ENCODE data around the gene MYADML2.
A peak's percentile ranks its signal among the peaks of the same experiment; 100 is the strongest.

MYADML2 gene

GRCh38 chr17:81978524-81979298, 31.7 kb upstream of the MYADML2 start:
- no peak for DNase-seq

- peak; percentile 85 for DNase-seq
These were observed 30.3 kb upstream of the MYADML2 start, which contains the start of gene ASPSCR1 for GRCh38 chr17:81977211-81977808. ASPSCR1 (plus strand) TSS chr17:81977629; CDS start chr17:81977647, 18 bp downstream.

GRCh38 chr17:81976332-81977210, 29.5 kb upstream of the MYADML2 start:
- no peak for DNase-seq

- no peak for DNase-seq
These were observed 26.4 kb upstream of the MYADML2 start for GRCh38 chr17:81973432-81973831.

- DNase-seq = no peak
These were observed 22.1 kb upstream of the MYADML2 start for GRCh38 chr17:81968850-81969812.

GRCh38 chr17:81968396-81968745, 21.3 kb upstream of the MYADML2 start:
- no peak for DNase-seq

GRCh38 chr17:81967533-81968395, 20.7 kb upstream of the MYADML2 start:
- peak; percentile 40 for DNase-seq

GRCh38 chr17:81967244-81967532, 20.2 kb upstream of the MYADML2 start:
- DNase-seq = no peak

GRCh38 chr17:81966343-81967243, 19.6 kb upstream of the MYADML2 start:
- DNase-seq = no peak

- DNase-seq = no peak
These were observed 17.2 kb upstream of the MYADML2 start for GRCh38 chr17:81964081-81964849.

- DNase-seq = no peak
These were observed 15.7 kb upstream of the MYADML2 start for GRCh38 chr17:81962499-81963441.

GRCh38 chr17:81961521-81962498, 14.8 kb upstream of the MYADML2 start:
- no peak for DNase-seq

- no peak for DNase-seq
These were observed 14.1 kb upstream of the MYADML2 start, which contains the start of gene NOTUM for GRCh38 chr17:81961087-81961511. NOTUM (minus strand) TSS chr17:81961187; CDS start chr17:81960909, 278 bp downstream.

GRCh38 chr17:81960130-81960958, 13.3 kb upstream of the MYADML2 start:
- no peak for DNase-seq

GRCh38 chr17:81959362-81960129, 12.5 kb upstream of the MYADML2 start:
- DNase-seq = no peak
